ENCODE results near the gene PRKCA.
A peak's percentile ranks its signal among the peaks of the same experiment; 100 is the strongest.

PRKCA gene

GRCh38 chr17:66527335-66527734 is 224.9 kb downstream of the PRKCA start:
- no peaks in the 10 kb centered on the region for H3K27me3 ChIP-seq (replicated peaks)
- no peak overlapping the region for H3K27ac ChIP-seq
- H3K36me3 ChIP-seq (replicated peaks), result no peaks in the 10 kb centered on the region
- TF ChIP-seq, protein P1, sequence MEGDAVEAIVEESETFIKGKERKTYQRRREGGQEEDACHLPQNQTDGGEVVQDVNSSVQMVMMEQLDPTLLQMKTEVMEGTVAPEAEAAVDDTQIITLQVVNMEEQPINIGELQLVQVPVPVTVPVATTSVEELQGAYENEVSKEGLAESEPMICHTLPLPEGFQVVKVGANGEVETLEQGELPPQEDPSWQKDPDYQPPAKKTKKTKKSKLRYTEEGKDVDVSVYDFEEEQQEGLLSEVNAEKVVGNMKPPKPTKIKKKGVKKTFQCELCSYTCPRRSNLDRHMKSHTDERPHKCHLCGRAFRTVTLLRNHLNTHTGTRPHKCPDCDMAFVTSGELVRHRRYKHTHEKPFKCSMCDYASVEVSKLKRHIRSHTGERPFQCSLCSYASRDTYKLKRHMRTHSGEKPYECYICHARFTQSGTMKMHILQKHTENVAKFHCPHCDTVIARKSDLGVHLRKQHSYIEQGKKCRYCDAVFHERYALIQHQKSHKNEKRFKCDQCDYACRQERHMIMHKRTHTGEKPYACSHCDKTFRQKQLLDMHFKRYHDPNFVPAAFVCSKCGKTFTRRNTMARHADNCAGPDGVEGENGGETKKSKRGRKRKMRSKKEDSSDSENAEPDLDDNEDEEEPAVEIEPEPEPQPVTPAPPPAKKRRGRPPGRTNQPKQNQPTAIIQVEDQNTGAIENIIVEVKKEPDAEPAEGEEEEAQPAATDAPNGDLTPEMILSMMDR (IDR thresholded peaks at IDR 0.05; ENCODE audit: low read depth, low read length, missing control alignments), result no peak
- no peak for DNase-seq
- H3K4me3 ChIP-seq (ENCODE audit: low read depth, low read length), result no peak overlapping the region
- in situ Hi-C loops (cut with HindIII; ENCODE audit: low pct_ligation_motif_present, low sequenced_read_pairs), result no loop called here

DNA sequence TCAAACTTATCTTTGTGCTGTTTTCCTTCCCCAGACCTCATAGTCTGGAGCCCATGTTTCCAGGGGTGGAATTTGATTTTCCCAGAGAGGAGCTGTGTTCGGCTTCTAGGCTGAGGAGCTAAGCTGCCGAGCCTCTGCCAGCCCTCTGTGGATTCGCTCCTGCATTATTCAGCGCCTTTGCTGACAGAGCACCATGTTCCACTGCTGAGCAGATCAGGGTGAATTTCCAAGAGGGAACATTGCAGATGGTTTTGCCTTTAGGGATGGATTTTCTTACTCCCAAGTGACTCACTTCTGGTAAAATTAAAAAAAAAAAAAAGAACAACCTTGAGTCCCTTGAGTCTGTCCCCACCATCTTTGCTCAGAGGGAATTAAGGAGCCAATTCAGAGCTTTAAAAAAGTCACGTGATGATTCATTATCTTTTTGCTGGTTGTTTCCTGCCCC is 229.5 kb downstream of the PRKCA start:
- TF ChIP-seq, protein P1 (IDR thresholded peaks at IDR 0.05; ENCODE audit: low read depth, low read length, missing control alignments), result no peak
- H3K27me3 ChIP-seq (replicated peaks), result no peaks in the 10 kb centered on the region
- DNase-seq, result no peak
- no peak overlapping the region for H3K4me3 ChIP-seq (ENCODE audit: low read depth, low read length)
- H3K27ac ChIP-seq, result no peak overlapping the region
- H3K36me3 ChIP-seq (replicated peaks), result no peaks in the 10 kb centered on the region
- in situ Hi-C loops (cut with HindIII; ENCODE audit: low pct_ligation_motif_present, low sequenced_read_pairs), result no loop called here

- TF ChIP-seq, protein P1 (IDR thresholded peaks at IDR 0.05; ENCODE audit: low read depth, low read length, missing control alignments), result peak; percentile 37
- no peaks in the 10 kb centered on the region for H3K36me3 ChIP-seq (replicated peaks)
- DNase-seq, result peak; percentile 63
- no peaks in the 10 kb centered on the region for H3K27me3 ChIP-seq (replicated peaks)
- in situ Hi-C loops (cut with HindIII; ENCODE audit: low pct_ligation_motif_present, low sequenced_read_pairs), result no loop called here
- H3K4me3 ChIP-seq (ENCODE audit: low read depth, low read length), result no peak overlapping the region
- H3K27ac ChIP-seq, result no peak overlapping the region
These were observed 231.2 kb downstream of the PRKCA start for GRCh38 chr17:66533572-66533971.

DNA sequence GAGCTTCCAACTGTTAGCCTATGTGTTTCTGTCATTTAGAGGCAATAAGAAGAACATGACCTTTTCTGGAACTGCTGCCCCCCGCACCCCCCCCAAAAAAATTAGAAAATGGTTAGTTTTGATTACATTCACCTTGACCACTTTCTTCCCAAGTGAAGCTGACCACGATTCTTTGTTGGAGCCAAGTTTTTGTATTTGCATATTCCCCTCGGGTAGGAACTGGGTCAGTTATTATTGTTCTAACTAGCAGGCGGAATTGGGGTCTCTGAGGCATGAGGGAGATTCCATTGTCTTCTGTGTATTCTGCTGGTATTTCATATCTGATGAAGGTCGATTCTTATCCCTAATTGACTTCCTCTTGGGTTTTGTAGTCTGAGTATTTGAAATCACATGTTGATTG is 231.6 kb downstream of the PRKCA start:
- Histone ChIP-seq H3K27ac (no peak overlapping the region), H3K4me3 (ENCODE audit: low read depth, low read length) (no peak overlapping the region), H3K27me3 (replicated peaks) (no peaks in the 10 kb centered on the region), H3K36me3 (replicated peaks) (no peaks in the 10 kb centered on the region)
- DNase-seq, result no peak
- TF ChIP-seq, protein P1 (IDR thresholded peaks at IDR 0.05; ENCODE audit: low read depth, low read length, missing control alignments), result no peak
- in situ Hi-C loops (cut with HindIII; ENCODE audit: low pct_ligation_motif_present, low sequenced_read_pairs), result no loop called here

DNA sequence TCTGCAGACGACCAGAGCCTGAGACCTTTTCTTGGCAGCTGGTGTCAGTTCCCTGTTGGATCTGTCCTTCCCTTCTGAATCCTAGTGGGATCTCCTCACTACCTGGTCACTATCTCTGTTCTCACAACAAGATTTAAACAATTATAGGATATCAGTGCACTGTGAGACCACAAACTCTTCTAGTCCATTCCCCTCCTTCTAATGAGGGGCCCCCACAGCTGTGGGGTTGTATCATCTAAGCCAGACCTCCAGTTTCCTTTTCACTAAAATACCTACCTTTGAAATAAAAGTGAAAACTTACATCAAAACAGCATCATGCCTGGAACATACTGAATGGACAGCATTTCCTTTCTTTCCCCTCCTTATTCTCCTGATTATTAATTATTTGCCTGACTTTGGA is 233.2 kb downstream of the PRKCA start:
- TF ChIP-seq, protein P1 (IDR thresholded peaks at IDR 0.05; ENCODE audit: low read depth, low read length, missing control alignments), result no peak
- Histone ChIP-seq H3K27me3 (replicated peaks) (no peaks in the 10 kb centered on the region), H3K4me3 (ENCODE audit: low read depth, low read length) (no peak overlapping the region), H3K27ac (no peak overlapping the region), H3K36me3 (replicated peaks) (no peaks in the 10 kb centered on the region)
- in situ Hi-C loops (cut with HindIII; ENCODE audit: low pct_ligation_motif_present, low sequenced_read_pairs), result no loop called here
- DNase-seq, result no peak

- no peak overlapping the region for H3K4me3 ChIP-seq (ENCODE audit: low read depth, low read length)
- TF ChIP-seq, protein P1 (IDR thresholded peaks at IDR 0.05; ENCODE audit: low read depth, low read length, missing control alignments), result no peak
- in situ Hi-C loops (cut with HindIII; ENCODE audit: low pct_ligation_motif_present, low sequenced_read_pairs), result no loop called here
These were observed 235.1 kb downstream of the PRKCA start for GRCh38 chr17:66537502-66537901.

More at GRCh38 chr17:66537502-66537901, 235.1 kb downstream of the PRKCA start:
- no peak for DNase-seq
- Histone ChIP-seq H3K36me3 (replicated peaks) (no peaks in the 10 kb centered on the region), H3K27me3 (replicated peaks) (no peaks in the 10 kb centered on the region), H3K27ac (no peak overlapping the region)

Data from brain microvascular endothelial cell (primary cell).